Esophagus (tissue), 2 donors: Measurements from ENCODE around the gene WBP1L. TPM values are rescaled to one million over a fixed set of nuclear protein-coding genes. Genes with fewer than 3 reads are reported as not detected.

Experiments
- H3K27ac ChIP-seq, 2 donors: one replicate each; pipeline ENCODE4 v1.5.1; 2013; ENCODE audit warnings: low read depth in 2 of 2, mild to moderate bottlenecking in 2 of 2, inconsistent platforms in 1 of 2, low read length in 1 of 2, moderate library complexity in 1 of 2
- H3K27me3 ChIP-seq, 2 donors: one replicate each; pipeline ENCODE4 v1.6.1; 2013; ENCODE audit warnings: low read length in 2 of 2, control low read depth in 1 of 2, mild to moderate bottlenecking in 1 of 2; ENCODE audit not compliant: insufficient read depth in 2 of 2, control insufficient read depth in 1 of 2
- H3K36me3 ChIP-seq, 2 donors: one replicate each; pipeline ENCODE4 v1.6.1; 2013; ENCODE audit warnings: low read length in 1 of 2; ENCODE audit not compliant: control insufficient read depth in 2 of 2, insufficient read depth in 2 of 2
- H3K4me1 ChIP-seq, 2 donors: one replicate each; pipeline ENCODE4 v1.6.1; 2013; ENCODE audit warnings: low read length in 1 of 2; ENCODE audit not compliant: control insufficient read depth in 2 of 2, insufficient read depth in 2 of 2
- H3K4me3 ChIP-seq, 2 donors: one replicate each; pipeline ENCODE4 v1.5.1; 2013; ENCODE audit warnings: low read length in 2 of 2, mild to moderate bottlenecking in 2 of 2, low read depth in 1 of 2, moderate library complexity in 1 of 2
- H3K9me3 ChIP-seq, 2 donors: one replicate each; pipeline ENCODE4 v1.6.1; 2013; ENCODE audit warnings: mild to moderate bottlenecking in 2 of 2, low read depth in 1 of 2, low read length in 1 of 2, moderate library complexity in 1 of 2; ENCODE audit not compliant: control insufficient read depth in 2 of 2, insufficient read depth in 1 of 2
- WGBS, 2 donors: extraction: QIAGEN DNeasy Blood & Tissue Kit; methylation state at CpG; one replicate each; pipeline ENCODE4 v1.1.7; 2013; 5-methylcytosine and 5-hydroxymethylcytosine counted together
- polyA plus RNA-seq, 2 donors: library from polyadenylated mRNA; stranded (reverse); fragments of 200-250 nt; gene quantifications; one replicate each; pipeline ENCODE4 v1.2.3, GENCODE V29; 2013
- donor health status: healthy with polysubstance abuse.
- donor health status: Bipolar disorder and iron deficiency.

WBP1L gene
- polyA plus RNA-seq, 2 donors = 13.4 to 17.1 TPM

DNA sequence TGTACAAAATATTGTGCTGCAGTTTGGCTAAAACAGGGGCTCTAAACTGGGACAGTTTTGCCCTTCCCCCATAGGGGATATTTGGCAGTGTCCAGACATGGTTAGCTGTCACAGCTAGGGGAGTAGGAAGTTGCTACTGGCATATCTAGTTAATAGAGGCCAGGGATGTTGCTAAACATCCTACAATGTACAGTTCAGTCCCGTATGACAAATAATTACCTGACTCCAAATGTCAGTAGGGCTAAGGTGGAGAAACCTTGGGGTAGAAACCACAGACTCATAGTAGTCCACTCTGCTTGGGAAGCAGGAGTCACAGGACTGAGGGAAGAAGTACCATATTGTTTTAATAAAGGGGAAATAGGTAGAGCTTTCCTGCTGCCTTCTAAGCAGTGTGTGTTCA lies 39.8 kb downstream of the WBP1L start:
- no peaks in the 10 kb centered on the region for H3K27me3 ChIP-seq
- no peaks in the 10 kb centered on the region for H3K36me3 ChIP-seq
- WGBS, 2 donors = 53 to 62% methylated on average over 1 of the region's 1 CpG
- peaks cover 7 to 13% of the 10 kb centered on the region in 2 donors for H3K4me1 ChIP-seq
- peak overlapping the region; percentile 57 to 92 for H3K27ac ChIP-seq
- no peak overlapping the region for H3K4me3 ChIP-seq
- H3K9me3 ChIP-seq = no peaks in the 10 kb centered on the region

DNA sequence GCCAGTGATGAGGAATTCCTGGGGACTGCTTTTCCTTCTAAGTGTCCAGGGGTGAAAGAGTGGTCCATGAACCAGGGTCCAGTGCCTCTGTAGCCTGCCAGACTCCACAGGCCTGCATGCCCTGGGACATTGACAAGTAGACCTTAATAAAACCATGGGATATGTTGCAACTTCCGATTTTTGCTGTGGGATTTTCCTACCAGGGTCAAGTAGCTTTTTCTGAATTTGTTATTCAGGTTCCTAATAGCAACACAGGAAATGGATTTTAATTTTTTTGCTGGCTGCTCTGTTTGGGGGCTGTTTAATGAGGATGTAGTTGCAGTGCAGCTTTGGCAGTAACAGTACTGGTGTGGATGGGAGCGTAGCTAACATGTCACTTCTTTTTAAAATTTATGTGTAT lies 42.1 kb downstream of the WBP1L start:
- no peak overlapping the region for H3K4me3 ChIP-seq
- 64 to 67% methylated on average over 2 of the region's 2 CpGs for WGBS, 2 donors
- peak overlapping the region in 1 of 2 donors; percentile 59 for H3K27ac ChIP-seq
- no peaks in the 10 kb centered on the region for H3K9me3 ChIP-seq
- peaks cover 2 to 9% of the 10 kb centered on the region in 2 donors for H3K4me1 ChIP-seq
- H3K27me3 ChIP-seq = no peaks in the 10 kb centered on the region
- no peaks in the 10 kb centered on the region for H3K36me3 ChIP-seq

DNA sequence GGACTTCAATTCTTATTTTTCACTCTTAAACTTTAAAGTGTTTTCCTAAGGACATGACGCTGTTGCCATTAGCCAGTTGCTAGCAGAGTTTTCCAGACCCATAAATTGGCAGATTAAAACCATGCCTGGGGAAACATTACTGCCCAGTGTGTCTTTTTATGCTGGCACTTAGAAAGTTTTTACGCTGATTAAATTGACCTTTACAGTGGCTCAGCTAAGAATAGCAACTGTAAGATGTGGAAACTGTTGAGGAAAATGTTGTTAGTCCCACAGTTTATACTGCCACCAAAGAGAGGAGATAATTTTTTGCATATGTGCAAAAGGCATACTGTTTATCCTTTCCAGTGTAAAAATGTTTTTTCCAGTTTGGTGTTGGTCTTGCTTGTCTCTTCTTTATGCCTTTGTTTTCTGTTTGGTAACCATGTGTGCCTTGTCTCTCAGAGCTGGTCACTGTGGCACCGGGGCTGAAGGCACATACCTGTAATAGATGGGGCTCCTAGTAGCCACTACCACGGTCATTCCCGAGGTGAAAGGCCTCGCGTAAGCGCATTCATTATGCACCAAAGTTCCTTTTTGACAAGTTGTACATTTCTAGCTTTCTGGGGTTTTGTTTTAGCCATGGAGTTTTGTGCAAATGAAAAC lies 48.1 kb downstream of the WBP1L start:
- Histone ChIP-seq H3K36me3 (no peaks in the 10 kb centered on the region), H3K9me3 (no peaks in the 10 kb centered on the region), H3K27me3 (no peaks in the 10 kb centered on the region), H3K4me3 (no peak overlapping the region), H3K27ac (no peak overlapping the region), H3K4me1 (no peaks in the 10 kb centered on the region)
- WGBS, 2 donors = 72 to 80% methylated on average over 8 of the region's 8 CpGs

DNA sequence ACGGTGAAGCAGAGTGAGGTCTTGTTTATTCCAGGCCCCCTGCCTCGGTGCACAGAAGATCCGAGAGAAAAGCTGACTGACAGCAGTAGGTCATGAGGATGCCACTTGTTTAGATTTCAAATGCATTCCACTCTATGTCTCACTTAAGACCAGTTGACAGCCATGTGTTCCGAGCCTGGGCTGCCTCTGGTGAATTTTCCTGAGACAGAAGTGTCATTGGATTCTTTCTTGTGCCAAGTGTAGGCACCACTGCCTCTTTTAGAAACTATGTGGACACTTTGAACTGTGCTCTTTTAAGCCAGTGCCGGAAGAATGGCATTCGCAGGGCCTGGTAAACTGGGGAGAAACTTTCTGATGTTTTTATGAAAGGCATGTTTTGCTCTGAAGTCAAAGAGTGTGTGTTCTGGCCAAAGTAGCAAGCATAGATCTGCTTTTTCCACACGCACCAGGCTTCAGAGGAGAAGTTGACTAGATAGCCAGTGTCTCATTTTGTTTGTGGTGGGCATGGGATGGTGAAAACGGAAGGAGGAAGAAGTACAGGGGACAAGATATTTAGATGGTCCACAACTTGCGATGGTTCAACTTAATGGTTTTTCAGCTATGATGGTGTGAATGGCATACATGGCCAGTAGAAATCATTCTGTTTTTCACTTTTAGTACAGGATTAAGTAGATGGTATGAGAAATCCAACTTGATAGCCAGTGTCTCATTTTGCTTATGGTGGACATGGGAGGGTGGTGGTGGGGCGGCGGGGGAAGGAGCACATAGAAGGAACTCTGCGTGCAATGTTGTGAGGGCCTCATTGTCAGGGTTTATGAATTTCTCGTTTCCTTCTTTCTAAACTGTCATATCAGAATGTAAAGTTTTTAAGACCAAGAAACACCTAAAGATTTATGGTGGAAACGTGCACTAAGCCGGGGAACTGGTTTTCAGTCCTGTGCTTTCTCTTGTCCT lies 52.0 kb downstream of the WBP1L start:
- Histone ChIP-seq H3K27ac (peak overlapping the region in 1 of 2 donors; percentile 72), H3K4me1 (peaks cover 0 to 7% of the 10 kb centered on the region in 2 donors), H3K36me3 (peaks cover 0 to 10% of the 10 kb centered on the region in 2 donors), H3K4me3 (no peak overlapping the region), H3K27me3 (no peaks in the 10 kb centered on the region), H3K9me3 (no peaks in the 10 kb centered on the region)
- WGBS, 2 donors = 77 to 78% methylated on average over 15 of the region's 15 CpGs

DNA sequence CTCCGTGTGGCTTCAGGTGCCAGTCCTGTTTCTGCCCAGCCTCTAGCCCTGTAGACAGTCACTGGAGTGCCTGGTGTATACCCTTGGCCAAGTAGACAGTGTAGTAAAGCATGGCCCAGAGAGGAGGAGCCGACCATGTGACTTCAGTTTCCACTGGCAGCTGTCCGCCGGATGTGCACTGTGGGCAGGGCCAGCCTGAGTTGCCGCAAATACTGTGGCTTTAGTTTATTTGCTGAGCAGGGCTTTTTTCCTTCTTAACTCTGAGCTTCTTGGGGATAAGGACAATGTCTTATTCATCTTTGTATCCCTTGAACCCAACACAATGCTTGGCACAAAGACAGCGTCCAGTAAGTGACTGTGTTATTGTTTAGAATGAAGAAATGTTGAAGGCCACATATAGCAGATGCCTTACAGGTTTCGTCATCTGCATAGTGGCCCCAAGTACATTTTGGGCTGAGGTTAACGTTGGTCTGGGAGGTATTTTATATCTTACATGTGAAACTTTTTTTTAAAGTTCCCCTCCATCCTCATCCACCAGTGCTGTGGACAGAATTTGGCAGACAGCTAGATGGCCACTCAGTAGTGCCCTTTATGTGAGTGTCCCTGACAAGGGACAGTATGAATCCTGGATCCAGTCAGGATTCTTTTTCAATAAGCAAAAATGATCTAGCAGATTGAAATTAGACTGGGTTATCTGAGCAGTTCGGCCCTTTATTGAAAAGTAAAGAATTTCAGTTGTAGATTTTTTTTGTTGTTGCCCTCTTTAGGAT lies 52.8 kb downstream of the WBP1L start:
- H3K4me3 ChIP-seq = no peak overlapping the region
- no peaks in the 10 kb centered on the region for H3K9me3 ChIP-seq
- peak overlapping the region; percentile 28 to 72 for H3K27ac ChIP-seq
- 46 to 49% methylated on average over 9 of the region's 9 CpGs for WGBS, 2 donors
- peaks cover 0 to 10% of the 10 kb centered on the region in 2 donors for H3K36me3 ChIP-seq
- peaks cover 0 to 7% of the 10 kb centered on the region in 2 donors for H3K4me1 ChIP-seq
- H3K27me3 ChIP-seq = no peaks in the 10 kb centered on the region

DNA sequence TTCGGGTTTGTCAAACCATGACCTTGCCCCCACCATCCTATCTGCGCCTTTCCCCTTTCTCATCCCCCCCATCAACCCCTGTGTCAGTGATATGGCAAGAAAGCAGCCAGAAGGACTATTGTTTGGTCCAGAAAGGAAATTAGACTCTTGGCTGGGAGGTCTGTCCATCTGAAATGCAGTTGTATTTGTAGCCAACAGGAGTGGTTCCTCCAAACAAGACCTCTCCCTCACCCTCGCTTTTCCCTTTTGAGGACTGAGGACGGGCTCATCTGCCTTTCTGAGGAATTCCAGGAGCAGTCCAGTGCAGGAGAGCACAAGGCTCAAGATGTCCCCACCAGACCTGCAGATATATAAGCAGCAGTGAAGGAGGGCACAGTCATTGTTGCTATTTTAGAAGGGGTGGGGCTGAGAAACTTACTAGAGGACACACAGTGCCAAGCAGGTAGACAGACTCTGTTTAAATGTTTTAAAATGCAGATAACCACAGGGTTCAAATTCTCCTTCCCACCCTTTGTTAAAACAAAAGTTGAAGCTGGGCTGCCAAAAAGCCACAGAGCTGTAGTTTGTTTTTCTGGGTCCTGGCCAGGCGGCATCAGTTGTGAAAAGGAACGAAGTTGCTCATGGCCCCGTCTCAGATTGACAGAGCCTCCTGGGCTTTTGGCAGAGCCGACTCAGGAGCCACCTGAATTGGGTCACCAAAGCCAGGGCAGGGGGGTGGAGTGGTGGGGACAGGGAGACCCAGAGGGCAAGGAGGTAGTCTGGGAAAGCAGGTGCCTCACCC lies 56.1 kb downstream of the WBP1L start:
- Histone ChIP-seq H3K9me3 (no peaks in the 10 kb centered on the region), H3K4me3 (no peak overlapping the region), H3K36me3 (peaks cover 0 to 10% of the 10 kb centered on the region in 2 donors), H3K27me3 (no peaks in the 10 kb centered on the region), H3K27ac (peak overlapping the region; percentile 36 to 73), H3K4me1 (peaks cover 0 to 7% of the 10 kb centered on the region in 2 donors)
- 49 to 56% methylated on average over 8 of the region's 8 CpGs for WGBS, 2 donors

DNA sequence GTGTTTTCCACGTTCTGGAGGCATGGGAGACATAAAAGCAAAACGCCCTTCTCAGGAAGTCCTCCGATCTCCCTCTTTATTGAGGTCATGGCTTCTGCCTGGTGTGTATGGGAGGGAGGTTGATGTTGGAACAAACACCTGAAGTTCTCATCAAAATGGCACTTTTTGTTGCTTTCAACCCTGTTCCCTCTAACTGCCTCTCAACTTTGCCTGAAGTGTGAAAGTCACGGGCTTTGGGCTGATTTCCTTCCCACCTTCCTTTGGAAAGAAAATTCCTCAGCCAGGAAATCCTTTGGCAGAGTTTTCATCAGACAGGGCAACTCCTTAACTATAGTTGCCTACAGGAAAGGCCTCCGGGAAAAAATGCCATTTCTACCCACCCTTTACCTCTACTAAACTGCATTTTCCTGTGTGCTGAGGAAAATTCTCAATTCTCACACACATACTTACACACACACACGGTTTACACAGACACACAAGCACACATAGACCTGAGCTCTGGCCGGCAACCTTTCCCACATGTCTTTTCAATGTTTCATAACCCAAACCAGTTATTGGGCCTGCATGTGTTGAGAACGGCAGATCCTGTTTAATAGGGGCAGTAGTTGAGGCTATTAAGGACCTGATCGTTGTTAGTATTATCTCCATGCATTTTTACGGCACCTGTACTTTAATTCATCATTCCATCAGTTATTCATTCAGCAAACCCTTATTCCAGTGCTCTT lies 57.0 kb downstream of the WBP1L start:
- peaks cover 0 to 7% of the 10 kb centered on the region in 2 donors for H3K4me1 ChIP-seq
- no peaks in the 10 kb centered on the region for H3K27me3 ChIP-seq
- peak overlapping the region; percentile 46 to 73 for H3K27ac ChIP-seq
- H3K9me3 ChIP-seq = no peaks in the 10 kb centered on the region
- H3K36me3 ChIP-seq = peaks cover 0 to 12% of the 10 kb centered on the region in 2 donors
- H3K4me3 ChIP-seq = no peak overlapping the region
- 62 to 75% methylated on average over 10 of the region's 10 CpGs for WGBS, 2 donors

DNA sequence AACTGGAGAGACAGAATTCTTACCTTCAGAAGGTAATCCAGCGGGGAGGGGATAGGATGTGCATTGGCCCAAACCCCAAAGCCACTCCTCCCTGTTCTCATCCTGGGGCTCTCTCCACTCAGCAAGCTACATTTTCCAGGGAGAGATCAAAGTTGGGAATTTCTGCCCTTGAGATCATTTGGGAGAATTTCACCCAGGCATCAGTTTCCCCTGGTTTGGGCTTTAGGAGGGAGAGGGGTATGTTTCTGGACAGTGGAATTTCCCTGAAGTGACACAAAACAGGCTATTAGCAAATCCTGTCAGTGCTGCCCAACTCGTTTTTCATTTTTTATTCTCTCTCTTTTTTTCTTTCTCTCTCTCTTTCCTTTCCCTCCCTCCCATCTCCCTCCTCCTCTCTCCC lies 57.7 kb downstream of the WBP1L start:
- peak overlapping the region in 1 of 2 donors; percentile 46 for H3K27ac ChIP-seq
- no peaks in the 10 kb centered on the region for H3K27me3 ChIP-seq
- 45 to 48% methylated on average over 2 of the region's 2 CpGs for WGBS, 2 donors
- no peak overlapping the region for H3K4me3 ChIP-seq
- H3K4me1 ChIP-seq = peaks cover 0 to 7% of the 10 kb centered on the region in 2 donors
- H3K36me3 ChIP-seq = peaks cover 0 to 13% of the 10 kb centered on the region in 2 donors
- no peaks in the 10 kb centered on the region for H3K9me3 ChIP-seq
